IMR-90 (cell line): ENCODE results near the gene ALG1.
A peak's percentile ranks its signal among the peaks of the same experiment; 100 is the strongest.

Experiments
- CTCF ChIP-seq: conservative IDR thresholded peaks from 2 replicates; pipeline ENCODE4 v1.5.1; 2012; ENCODE audit warnings: mild to moderate bottlenecking, low read depth, low read length, improper control_type of control experiment
- SMC3 ChIP-seq: fragments of 150-350 bp; IDR thresholded peaks from 2 replicates; pipeline ENCODE4 v1.6.1; 2016; ENCODE audit warnings: low read depth, mild to moderate bottlenecking, antibody characterized with exemption, low read length, moderate library complexity

DNA sequence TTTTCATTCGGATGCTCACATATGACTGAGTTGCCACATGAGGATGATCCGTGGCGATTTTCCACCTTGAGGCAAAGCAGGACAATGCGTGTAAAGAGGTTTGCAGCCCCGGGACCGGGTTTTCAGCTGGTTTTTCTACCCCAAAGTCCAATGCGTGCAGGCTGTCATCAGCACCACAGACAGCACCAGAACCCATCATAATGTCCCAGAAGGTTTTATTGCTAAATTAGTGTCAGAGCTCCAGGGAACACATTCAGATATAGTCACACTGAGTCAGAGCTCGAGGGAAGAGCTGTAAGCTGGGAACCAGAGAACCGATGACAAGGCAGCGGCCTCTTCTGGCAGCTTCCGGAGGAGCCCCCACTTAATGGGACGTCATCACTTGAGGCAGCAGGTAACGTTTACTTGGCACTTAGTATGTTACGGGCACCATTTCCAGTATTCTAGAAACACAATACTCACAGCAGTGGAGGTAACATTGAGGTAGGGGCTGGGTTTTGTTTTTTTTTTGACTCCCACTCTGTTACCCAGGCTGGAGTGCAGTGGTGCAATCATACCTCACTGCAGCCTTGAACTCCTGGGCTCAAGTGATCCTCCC lies 29.0 kb upstream of the ALG1 start:
- TF ChIP-seq CTCF (0 out of 2 replicates have a peak, but pooled peaks have one; percentile 18), SMC3 (no peak)
